Rectal smooth muscle tissue (tissue), 1 donor: ENCODE measurements around the gene DGKE.
A peak's percentile ranks its signal among the peaks of the same experiment; 100 is the strongest.

Source experiments
- H3K27ac ChIP-seq: one replicate; pipeline ENCODE4 v1.7.0; 2013; ENCODE audit warnings: low read depth, low read length, inconsistent platforms
- H3K27me3 ChIP-seq: one replicate; pipeline ENCODE4 v1.7.0; 2013; ENCODE audit warnings: low read length; ENCODE audit not compliant: control insufficient read depth, insufficient read depth
- H3K36me3 ChIP-seq: one replicate; pipeline ENCODE4 v1.7.0; 2013; ENCODE audit warnings: low read length; ENCODE audit not compliant: control insufficient read depth, insufficient read depth
- H3K4me1 ChIP-seq: one replicate; pipeline ENCODE4 v1.7.0; 2013; ENCODE audit warnings: low read length; ENCODE audit not compliant: control insufficient read depth, insufficient read depth
- H3K4me3 ChIP-seq: one replicate; pipeline ENCODE4 v1.7.0; 2013; ENCODE audit warnings: low read length
- H3K9ac ChIP-seq: one replicate; pipeline ENCODE4 v1.7.0; 2013; ENCODE audit warnings: low read length

DGKE gene

GRCh38 chr17:56898874-56899273, 64.9 kb downstream of the DGKE start:
- H3K36me3 ChIP-seq = peaks cover 50% of the 10 kb centered on the region
- no peak overlapping the region for H3K9ac ChIP-seq
- no peaks in the 10 kb centered on the region for H3K4me1 ChIP-seq
- no peak overlapping the region for H3K27ac ChIP-seq
- H3K27me3 ChIP-seq = no peaks in the 10 kb centered on the region
- H3K4me3 ChIP-seq = no peak overlapping the region

- H3K36me3 ChIP-seq = peaks cover 55% of the 10 kb centered on the region
- H3K4me3 ChIP-seq = no peak overlapping the region
- H3K4me1 ChIP-seq = no peaks in the 10 kb centered on the region
- H3K27ac ChIP-seq = no peak overlapping the region
- H3K9ac ChIP-seq = no peak overlapping the region
- no peaks in the 10 kb centered on the region for H3K27me3 ChIP-seq
Measured at GRCh38 chr17:56899403-56899802, 65.5 kb downstream of the DGKE start.

GRCh38 chr17:56902348-56902747, 68.4 kb downstream of the DGKE start:
- Histone ChIP-seq H3K27me3 (no peaks in the 10 kb centered on the region), H3K27ac (no peak overlapping the region), H3K9ac (no peak overlapping the region), H3K4me3 (no peak overlapping the region), H3K4me1 (no peaks in the 10 kb centered on the region), H3K36me3 (peaks cover 58% of the 10 kb centered on the region)

GRCh38 chr17:56903560-56903959, 69.6 kb downstream of the DGKE start:
- Histone ChIP-seq H3K27ac (no peak overlapping the region), H3K27me3 (no peaks in the 10 kb centered on the region), H3K9ac (no peak overlapping the region), H3K36me3 (peaks cover 52% of the 10 kb centered on the region), H3K4me3 (no peak overlapping the region), H3K4me1 (no peaks in the 10 kb centered on the region)

- Histone ChIP-seq H3K9ac (no peak overlapping the region), H3K4me1 (no peaks in the 10 kb centered on the region), H3K27me3 (no peaks in the 10 kb centered on the region), H3K36me3 (peaks cover 21% of the 10 kb centered on the region), H3K4me3 (no peak overlapping the region), H3K27ac (no peak overlapping the region)
Measured at GRCh38 chr17:56908001-56908542, 74.1 kb downstream of the DGKE start.

GRCh38 chr17:56909742-56910508, 76.0 kb downstream of the DGKE start:
- no peak overlapping the region for H3K27ac ChIP-seq
- H3K27me3 ChIP-seq = no peaks in the 10 kb centered on the region
- no peak overlapping the region for H3K9ac ChIP-seq
- peak overlapping the region; percentile 22 for H3K4me3 ChIP-seq
- peaks cover 8% of the 10 kb centered on the region for H3K36me3 ChIP-seq
- H3K4me1 ChIP-seq = peaks cover 3% of the 10 kb centered on the region

- Histone ChIP-seq H3K4me3 (peak overlapping the region; percentile 22), H3K4me1 (peaks cover 5% of the 10 kb centered on the region), H3K36me3 (peaks cover 8% of the 10 kb centered on the region), H3K27me3 (no peaks in the 10 kb centered on the region), H3K9ac (no peak overlapping the region), H3K27ac (no peak overlapping the region)
Measured at GRCh38 chr17:56910509-56911235, 76.7 kb downstream of the DGKE start.

GRCh38 chr17:56912105-56912999, 78.4 kb downstream of the DGKE start:
- Histone ChIP-seq H3K4me3 (peak overlapping the region; percentile 97), H3K4me1 (peaks cover 5% of the 10 kb centered on the region), H3K9ac (no peak overlapping the region), H3K27me3 (no peaks in the 10 kb centered on the region), H3K27ac (no peak overlapping the region), H3K36me3 (no peaks in the 10 kb centered on the region)

GRCh38 chr17:56913000-56913311, 79.0 kb downstream of the DGKE start:
- Histone ChIP-seq H3K4me1 (peaks cover 5% of the 10 kb centered on the region), H3K4me3 (peak overlapping the region; percentile 97), H3K27me3 (no peaks in the 10 kb centered on the region), H3K27ac (peak overlapping the region; percentile 65), H3K9ac (no peak overlapping the region), H3K36me3 (no peaks in the 10 kb centered on the region)

GRCh38 chr17:56913353-56913866, 79.5 kb downstream of the DGKE start:
- no peaks in the 10 kb centered on the region for H3K36me3 ChIP-seq
- peak overlapping the region; percentile 97 for H3K4me3 ChIP-seq
- no peaks in the 10 kb centered on the region for H3K27me3 ChIP-seq
- peaks cover 5% of the 10 kb centered on the region for H3K4me1 ChIP-seq
- H3K27ac ChIP-seq = peak overlapping the region; percentile 65
- H3K9ac ChIP-seq = peak overlapping the region; percentile 34

- Histone ChIP-seq H3K27me3 (no peaks in the 10 kb centered on the region), H3K36me3 (no peaks in the 10 kb centered on the region), H3K4me3 (peak within 1 kb of the TSS; percentile 97), H3K27ac (peak within 1 kb of the TSS; percentile 81), H3K4me1 (peaks cover 5% of the 10 kb centered on the region), H3K9ac (peak within 1 kb of the TSS; percentile 69)
Measured at GRCh38 chr17:56913867-56914580, 80.1 kb downstream of the DGKE start, which contains the start of gene TRIM25. TSS of gene TRIM25 (minus strand) at chr17:56914049. CDS start at chr17:56913988, 61 bp downstream.
